Fibroblast of skin of abdomen (primary cell): ENCODE results near the gene ATOSA.
A peak's percentile ranks its signal among the peaks of the same experiment; 100 is the strongest.

Experiments used
- DNase-seq: peaks from one replicate; pipeline ENCODE4 v3.0.0-alpha.2; 2013

The ATOSA gene

DNA sequence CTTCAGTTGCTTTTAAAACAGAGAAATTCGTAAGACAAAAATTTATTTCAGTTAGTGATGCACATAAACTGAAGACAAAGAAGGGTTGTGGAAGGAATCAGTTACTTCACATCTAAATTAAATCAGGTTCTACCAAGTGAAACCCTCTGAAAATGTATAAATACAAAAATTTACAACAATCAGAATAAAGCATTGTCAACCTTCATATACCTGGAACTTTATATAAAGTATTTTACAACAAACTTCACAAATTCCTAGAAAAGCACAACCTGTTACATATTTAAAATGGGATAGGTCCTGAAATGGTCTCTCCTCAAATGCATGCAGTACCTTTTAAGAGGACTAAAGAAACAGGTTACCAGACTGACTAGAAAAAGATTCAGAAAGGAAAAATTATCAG, 26.9 kb downstream of the ATOSA start:
- DNase-seq = no peak

DNA sequence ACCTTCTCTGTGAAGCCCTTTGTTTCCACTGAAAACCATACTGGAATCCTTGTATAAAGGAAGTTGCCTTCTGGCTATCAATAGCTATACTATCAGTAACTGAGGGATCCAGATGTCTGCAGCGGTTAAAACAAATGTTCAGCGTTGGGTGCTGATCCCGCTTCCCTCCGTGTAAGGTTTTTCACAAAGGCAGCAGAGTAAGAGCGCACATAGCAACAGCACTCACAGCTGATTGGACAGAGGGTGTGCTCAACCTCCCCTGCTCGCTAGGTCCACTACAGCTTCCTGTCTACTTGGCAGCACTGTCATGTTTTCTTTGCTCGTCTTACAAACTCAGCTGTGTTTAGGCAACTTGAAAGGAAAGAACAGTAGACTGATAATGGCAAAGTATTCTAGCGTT, 27.3 kb downstream of the ATOSA start:
- peak; percentile 85 for DNase-seq

DNA sequence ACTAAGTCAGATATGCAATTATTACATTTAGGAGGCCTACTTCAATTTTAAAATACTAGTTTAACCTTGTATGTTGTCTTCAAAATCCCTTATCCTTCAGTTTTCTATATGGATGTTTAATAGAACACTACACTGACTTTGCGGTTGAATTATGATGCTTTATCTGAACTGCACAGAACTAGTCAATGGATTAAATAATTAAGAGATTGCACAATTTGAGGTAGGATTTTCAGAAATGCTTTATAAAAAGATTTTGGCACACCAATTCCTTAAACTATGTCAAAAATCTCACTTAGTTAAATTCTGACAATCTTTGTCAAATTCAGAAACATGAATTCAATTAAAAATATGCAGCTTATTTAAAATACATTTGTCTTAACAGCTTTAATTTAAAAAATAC, 28.1 kb downstream of the ATOSA start:
- no peak for DNase-seq

GRCh38 chr15:52649686-52650085, 29.5 kb downstream of the ATOSA start:
- no peak for DNase-seq

DNA sequence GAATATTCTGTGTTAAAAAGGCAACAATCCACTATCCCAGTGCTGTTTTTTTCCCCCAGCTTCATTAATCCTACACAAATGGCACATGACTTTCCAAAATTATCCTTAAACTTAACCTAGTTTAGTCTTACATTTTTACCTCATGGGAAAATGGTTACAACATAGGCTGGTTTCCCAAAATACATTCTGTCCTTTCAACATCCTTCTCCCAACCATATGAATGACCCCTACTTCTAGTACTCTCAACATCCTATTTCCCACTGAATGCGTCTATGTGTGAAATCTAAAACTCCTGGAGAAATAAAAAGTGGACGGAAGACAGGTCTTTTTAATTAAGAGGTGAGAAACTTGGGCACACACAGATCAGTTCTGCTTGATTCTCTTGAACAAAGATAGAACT, 33.3 kb downstream of the ATOSA start:
- DNase-seq = no peak

GRCh38 chr15:52642386-52643361, 36.5 kb downstream of the ATOSA start:
- DNase-seq = peak; percentile 84

DNA sequence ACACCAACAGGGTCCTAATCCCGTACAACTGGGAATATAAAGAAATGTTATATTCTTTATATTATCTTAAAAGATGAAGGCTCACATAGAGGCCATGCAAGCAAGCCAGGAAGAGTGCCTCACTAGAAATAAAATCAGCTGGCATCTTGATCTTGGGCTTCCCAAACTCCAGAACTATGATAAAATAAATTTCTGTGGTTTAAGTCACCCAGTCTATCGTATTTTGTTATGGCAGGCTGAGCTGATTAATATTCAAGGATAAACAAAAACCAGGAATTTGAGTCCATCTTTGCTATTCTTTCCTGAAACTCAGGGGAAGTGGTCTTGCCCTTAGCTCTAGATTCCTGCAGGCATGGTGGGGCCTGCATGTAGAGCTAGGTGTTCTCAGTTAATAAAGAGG, 42.7 kb downstream of the ATOSA start:
- no peak for DNase-seq

- no peak for DNase-seq
These were observed 43.3 kb downstream of the ATOSA start for GRCh38 chr15:52635908-52636307.
